ENCODE measurements around the gene SASH1. TPM values are rescaled to one million over a fixed set of nuclear protein-coding genes. Genes with fewer than 3 reads are reported as not detected.

SASH1 gene
- total RNA-seq, 1 experiment from 2014 or later = 11.7 TPM

- TF ChIP-seq RAD21 (IDR thresholded peaks at IDR 0.05; ENCODE audit: low read depth) (no peak), EZH2phosphoT487 (IDR thresholded peaks at IDR 0.05; ENCODE audit: borderline replicate concordance) (no peak), ZFX (IDR thresholded peaks at IDR 0.05) (no peak)
- TF ChIP-seq, protein P1, sequence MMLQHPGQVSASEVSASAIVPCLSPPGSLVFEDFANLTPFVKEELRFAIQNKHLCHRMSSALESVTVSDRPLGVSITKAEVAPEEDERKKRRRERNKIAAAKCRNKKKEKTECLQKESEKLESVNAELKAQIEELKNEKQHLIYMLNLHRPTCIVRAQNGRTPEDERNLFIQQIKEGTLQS (IDR thresholded peaks at IDR 0.05) = no peak
- no peak for ATAC-seq
- H3K9me2 ChIP-seq (ENCODE audit: insufficient read depth) = no peaks in the 10 kb centered on the region
- H3K4me3 ChIP-seq (replicated peaks in 1 of 2; ENCODE audit: low read depth in 1 of 2, low read length in 2 of 2) = no peak overlapping the region
- POLR2A ChIA-PET = no interaction called here
- no peaks in the 10 kb centered on the region for H3K9me3 ChIP-seq (ENCODE audit: control insufficient read depth in 1 of 2, insufficient read depth in 1 of 2, low read depth in 1 of 2, low read length in 2 of 2)
- CTCF ChIA-PET = no interaction called here
- no peak overlapping the region for H3K27ac ChIP-seq (ENCODE audit: low read depth, low read length)
- DNase-seq (ENCODE audit: low read depth, low spot score) = no peak
- RAD21 ChIA-PET (ENCODE audit: low non-redundant PET in 1 of 2, low total read pairs in 2 of 2, uncharacterized antibody in 2 of 2, unreplicated experiment in 2 of 2) = no interaction called here
- H3K4me1 ChIP-seq (ENCODE audit: control insufficient read depth in 1 of 2, insufficient read depth in 2 of 2, low read length in 2 of 2) = peaks cover 5 to 7% of the 10 kb centered on the region in 2 experiments; a peak in 3 of 4 replicates
- intact Hi-C loops (cut with micrococcal nuclease) = no loop called here
- H2AFZ ChIP-seq (ENCODE audit: low read depth, low read length, poor library complexity, severe bottlenecking) = no peak overlapping the region
- no peak overlapping the region for H3K9ac ChIP-seq (ENCODE audit: low read length)
- BruUV-seq (replicated peaks) = no TSS peak
- no peaks in the 10 kb centered on the region for H3K27me3 ChIP-seq (ENCODE audit: insufficient read depth, low read length)
- H4K20me1 ChIP-seq (ENCODE audit: insufficient read depth) = no peaks in the 10 kb centered on the region
- no peaks in the 10 kb centered on the region for H3K36me3 ChIP-seq (ENCODE audit: control insufficient read depth in 1 of 2, insufficient read depth in 2 of 2, low read length in 2 of 2)
- H3K4me2 ChIP-seq (ENCODE audit: low read length) = no peak overlapping the region
- no peaks in the 10 kb centered on the region for H3K79me2 ChIP-seq (ENCODE audit: insufficient read depth, low read length)
Observed at GRCh38 chr6:148406579-148407371, 64.1 kb downstream of the SASH1 start.

- Histone ChIP-seq H3K4me2 (ENCODE audit: low read length) (no peak overlapping the region), H3K9me3 (ENCODE audit: control insufficient read depth in 1 of 2, insufficient read depth in 1 of 2, low read depth in 1 of 2, low read length in 2 of 2) (no peaks in the 10 kb centered on the region), H3K4me3 (replicated peaks in 1 of 2; ENCODE audit: low read depth in 1 of 2, low read length in 2 of 2) (no peak overlapping the region), H3K27ac (ENCODE audit: low read depth, low read length) (no peak overlapping the region), H3K79me2 (ENCODE audit: insufficient read depth, low read length) (no peaks in the 10 kb centered on the region), H4K20me1 (ENCODE audit: insufficient read depth) (no peaks in the 10 kb centered on the region), H3K9me2 (ENCODE audit: insufficient read depth) (no peaks in the 10 kb centered on the region), H3K4me1 (ENCODE audit: control insufficient read depth in 1 of 2, insufficient read depth in 2 of 2, low read length in 2 of 2) (peaks cover 5 to 7% of the 10 kb centered on the region in 2 experiments; a peak in 3 of 4 replicates), H3K9ac (ENCODE audit: low read length) (no peak overlapping the region), H3K27me3 (ENCODE audit: insufficient read depth, low read length) (no peaks in the 10 kb centered on the region), H2AFZ (ENCODE audit: low read depth, low read length, poor library complexity, severe bottlenecking) (no peak overlapping the region), H3K36me3 (ENCODE audit: control insufficient read depth in 1 of 2, insufficient read depth in 2 of 2, low read length in 2 of 2) (no peaks in the 10 kb centered on the region)
- ChIA-PET CTCF (no interaction called here), RAD21 (ENCODE audit: low non-redundant PET in 1 of 2, low total read pairs in 2 of 2, uncharacterized antibody in 2 of 2, unreplicated experiment in 2 of 2) (no interaction called here), POLR2A (no interaction called here)
- no peak for TF ChIP-seq POLR2A (IDR thresholded peaks at IDR 0.05; ENCODE audit: borderline replicate concordance, extremely low read depth, insufficient read depth, insufficient read length)
- no peak for TF ChIP-seq RAD21 (IDR thresholded peaks at IDR 0.05; ENCODE audit: low read depth)
- TF ChIP-seq YY1 (IDR thresholded peaks at IDR 0.05; ENCODE audit: extremely low read depth, insufficient replicate concordance, low read depth, low read length) = no peak
- no peak for TF ChIP-seq EGR1 (IDR thresholded peaks at IDR 0.05; ENCODE audit: low read depth)
- no peak for TF ChIP-seq ZNF274 (IDR thresholded peaks at IDR 0.05; ENCODE audit: low read depth, low read length)
- TF ChIP-seq, protein P2, sequence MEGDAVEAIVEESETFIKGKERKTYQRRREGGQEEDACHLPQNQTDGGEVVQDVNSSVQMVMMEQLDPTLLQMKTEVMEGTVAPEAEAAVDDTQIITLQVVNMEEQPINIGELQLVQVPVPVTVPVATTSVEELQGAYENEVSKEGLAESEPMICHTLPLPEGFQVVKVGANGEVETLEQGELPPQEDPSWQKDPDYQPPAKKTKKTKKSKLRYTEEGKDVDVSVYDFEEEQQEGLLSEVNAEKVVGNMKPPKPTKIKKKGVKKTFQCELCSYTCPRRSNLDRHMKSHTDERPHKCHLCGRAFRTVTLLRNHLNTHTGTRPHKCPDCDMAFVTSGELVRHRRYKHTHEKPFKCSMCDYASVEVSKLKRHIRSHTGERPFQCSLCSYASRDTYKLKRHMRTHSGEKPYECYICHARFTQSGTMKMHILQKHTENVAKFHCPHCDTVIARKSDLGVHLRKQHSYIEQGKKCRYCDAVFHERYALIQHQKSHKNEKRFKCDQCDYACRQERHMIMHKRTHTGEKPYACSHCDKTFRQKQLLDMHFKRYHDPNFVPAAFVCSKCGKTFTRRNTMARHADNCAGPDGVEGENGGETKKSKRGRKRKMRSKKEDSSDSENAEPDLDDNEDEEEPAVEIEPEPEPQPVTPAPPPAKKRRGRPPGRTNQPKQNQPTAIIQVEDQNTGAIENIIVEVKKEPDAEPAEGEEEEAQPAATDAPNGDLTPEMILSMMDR (IDR thresholded peaks at IDR 0.05 in 2 of 3, conservative IDR thresholded peaks at IDR 0.05 in 1 of 3; ENCODE audit: borderline replicate concordance in 1 of 3, insufficient read depth in 1 of 3, low read depth in 2 of 3, low read length in 2 of 3) = no peak
- TF ChIP-seq, protein P1 (IDR thresholded peaks at IDR 0.05) = no peak
- no peak for TF ChIP-seq TCF7L2 (IDR thresholded peaks at IDR 0.05; ENCODE audit: borderline replicate concordance, extremely low read depth, insufficient read depth, insufficient read length)
- TF ChIP-seq JUND (IDR thresholded peaks at IDR 0.05) = no peak
- no peak for TF ChIP-seq SP1 (IDR thresholded peaks at IDR 0.05; ENCODE audit: low read depth)
- no peak for TF ChIP-seq CEBPB (IDR thresholded peaks at IDR 0.05; ENCODE audit: low read depth)
- no peak for TF ChIP-seq ELF1 (IDR thresholded peaks at IDR 0.05; ENCODE audit: borderline replicate concordance, low read depth)
- no peak for TF ChIP-seq EZH2phosphoT487 (IDR thresholded peaks at IDR 0.05; ENCODE audit: borderline replicate concordance)
- TF ChIP-seq EZH2 (IDR thresholded peaks at IDR 0.05) = no peak
- DNase-seq (ENCODE audit: low read depth, low spot score) = no peak
- intact Hi-C loops (cut with micrococcal nuclease) = no loop called here
- BruUV-seq (replicated peaks) = no TSS peak
- ATAC-seq = no peak
Observed at GRCh38 chr6:148407372-148407771, 64.7 kb downstream of the SASH1 start.
